Measurements from ENCODE around the gene IPO9.
A peak's percentile ranks its signal among the peaks of the same experiment; 100 is the strongest.

IPO9 gene

GRCh38 chr1:201877877-201878401, 49.0 kb downstream of the IPO9 start:
- Histone ChIP-seq H3K4me3 (replicated peaks; ENCODE audit: insufficient read depth, low read length) (no peak overlapping the region), H3K27ac (replicated peaks) (no peak overlapping the region), H3K27me3 (ENCODE audit: insufficient read depth, poor library complexity, severe bottlenecking) (no peaks in the 10 kb centered on the region)
- TF ChIP-seq CTCF (IDR thresholded peaks at IDR 0.05; ENCODE audit: insufficient read depth, low read length): peak; percentile 24
- TF ChIP-seq, protein P1, sequence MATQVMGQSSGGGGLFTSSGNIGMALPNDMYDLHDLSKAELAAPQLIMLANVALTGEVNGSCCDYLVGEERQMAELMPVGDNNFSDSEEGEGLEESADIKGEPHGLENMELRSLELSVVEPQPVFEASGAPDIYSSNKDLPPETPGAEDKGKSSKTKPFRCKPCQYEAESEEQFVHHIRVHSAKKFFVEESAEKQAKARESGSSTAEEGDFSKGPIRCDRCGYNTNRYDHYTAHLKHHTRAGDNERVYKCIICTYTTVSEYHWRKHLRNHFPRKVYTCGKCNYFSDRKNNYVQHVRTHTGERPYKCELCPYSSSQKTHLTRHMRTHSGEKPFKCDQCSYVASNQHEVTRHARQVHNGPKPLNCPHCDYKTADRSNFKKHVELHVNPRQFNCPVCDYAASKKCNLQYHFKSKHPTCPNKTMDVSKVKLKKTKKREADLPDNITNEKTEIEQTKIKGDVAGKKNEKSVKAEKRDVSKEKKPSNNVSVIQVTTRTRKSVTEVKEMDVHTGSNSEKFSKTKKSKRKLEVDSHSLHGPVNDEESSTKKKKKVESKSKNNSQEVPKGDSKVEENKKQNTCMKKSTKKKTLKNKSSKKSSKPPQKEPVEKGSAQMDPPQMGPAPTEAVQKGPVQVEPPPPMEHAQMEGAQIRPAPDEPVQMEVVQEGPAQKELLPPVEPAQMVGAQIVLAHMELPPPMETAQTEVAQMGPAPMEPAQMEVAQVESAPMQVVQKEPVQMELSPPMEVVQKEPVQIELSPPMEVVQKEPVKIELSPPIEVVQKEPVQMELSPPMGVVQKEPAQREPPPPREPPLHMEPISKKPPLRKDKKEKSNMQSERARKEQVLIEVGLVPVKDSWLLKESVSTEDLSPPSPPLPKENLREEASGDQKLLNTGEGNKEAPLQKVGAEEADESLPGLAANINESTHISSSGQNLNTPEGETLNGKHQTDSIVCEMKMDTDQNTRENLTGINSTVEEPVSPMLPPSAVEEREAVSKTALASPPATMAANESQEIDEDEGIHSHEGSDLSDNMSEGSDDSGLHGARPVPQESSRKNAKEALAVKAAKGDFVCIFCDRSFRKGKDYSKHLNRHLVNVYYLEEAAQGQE (IDR thresholded peaks at IDR 0.05; ENCODE audit: insufficient replicate concordance, low read depth): no peak
- peak in 1 of 2 experiments; percentile 28 for DNase-seq (ENCODE audit: low read depth in 1 of 2, low spot score in 1 of 2)

GRCh38 chr1:201880928-201881571, 52.1 kb downstream of the IPO9 start:
- TF ChIP-seq, protein P1 (IDR thresholded peaks at IDR 0.05; ENCODE audit: insufficient replicate concordance, low read depth): no peak
- TF ChIP-seq GABPA (IDR thresholded peaks at IDR 0.05; ENCODE audit: low read depth): no peak
- TF ChIP-seq POLR2AphosphoS5 (IDR thresholded peaks at IDR 0.05; ENCODE audit: low read depth): no peak
- no peak for TF ChIP-seq CTCF (IDR thresholded peaks at IDR 0.05; ENCODE audit: insufficient read depth, low read length)
- peak; percentile 97 for TF ChIP-seq SPI1 (IDR thresholded peaks at IDR 0.05; ENCODE audit: borderline replicate concordance, low read depth)
- no peak overlapping the region for H3K27ac ChIP-seq (replicated peaks)

GRCh38 chr1:201881617-201882016, 52.7 kb downstream of the IPO9 start:
- Histone ChIP-seq H3K27ac (replicated peaks) (0 out of 2 replicates have a peak overlapping the region, but pooled peaks have one; percentile 3), H3K27me3 (ENCODE audit: insufficient read depth, poor library complexity, severe bottlenecking) (no peaks in the 10 kb centered on the region), H3K4me3 (replicated peaks; ENCODE audit: insufficient read depth, low read length) (no peak overlapping the region)
- TF ChIP-seq CTCF (IDR thresholded peaks at IDR 0.05; ENCODE audit: insufficient read depth, low read length): no peak
- no peak for TF ChIP-seq POLR2AphosphoS5 (IDR thresholded peaks at IDR 0.05; ENCODE audit: low read depth)
- no peak for TF ChIP-seq SPI1 (IDR thresholded peaks at IDR 0.05; ENCODE audit: borderline replicate concordance, low read depth)
- TF ChIP-seq GABPA (IDR thresholded peaks at IDR 0.05; ENCODE audit: low read depth): no peak
- TF ChIP-seq, protein P1 (IDR thresholded peaks at IDR 0.05; ENCODE audit: insufficient replicate concordance, low read depth): no peak
- DNase-seq (ENCODE audit: low read depth in 1 of 2, low spot score in 1 of 2): no peak

More at GRCh38 chr1:201880928-201881571, 52.1 kb downstream of the IPO9 start:
- Histone ChIP-seq H3K27me3 (ENCODE audit: insufficient read depth, poor library complexity, severe bottlenecking) (no peaks in the 10 kb centered on the region), H3K4me3 (replicated peaks; ENCODE audit: insufficient read depth, low read length) (no peak overlapping the region)
- DNase-seq (ENCODE audit: low read depth in 1 of 2, low spot score in 1 of 2): peak; percentile 15 to 52
